A549 treated with CpdA at 1 μM for 4 hours (cell line): ENCODE results near the gene GALNT18. TPM values are rescaled to one million over a fixed set of nuclear protein-coding genes. Genes with fewer than 3 reads are reported as not detected.

Experiments
- total RNA-seq: library from RNA; stranded (reverse); fragments of 200-300 nt; extraction: Qiagen RNA extraction; gene quantifications from 5 replicates; pipeline ENCODE4 v1.2.3, GENCODE V29; 2022; ENCODE audit warnings: low read depth

The GALNT18 gene
- total RNA-seq: 17.3 to 19.5 TPM (median 18.4 TPM) in 5 replicates

GRCh38 chr11:11621573-11622339, at the start of gene GALNT18:
GALNT18 (minus strand) TSS chr11:11622005.

GRCh38 chr11:11352878-11353277, 268.9 kb downstream of the GALNT18 start, which contains the start of gene CSNK2A3:
CSNK2A3 (minus strand) TSS chr11:11353250; CDS start chr11:11353119, 131 bp downstream.

Other genes with a start within 250 kb of the GALNT18 start
- gene USP47, start 220.0 kb upstream of the GALNT18 start, total RNA-seq: 24.6 to 35.2 TPM (median 27.3 TPM) in 5 replicates